Gastroesophageal sphincter (tissue), 3 donors: ENCODE measurements around the gene SHH.
A peak's percentile ranks its signal among the peaks of the same experiment; 100 is the strongest.

ENCODE experiments used
- POLR2A ChIP-seq, 2 donors: fragments of 450-650 bp; IDR thresholded peaks; one replicate each; pipeline ENCODE4 v1.6.1; 2017; ENCODE audit warnings: antibody characterized with exemption in 2 of 2, mild to moderate bottlenecking in 2 of 2, moderate library complexity in 1 of 2
- TF ChIP-seq, protein P1 (sequence below), 4 experiments: fragments of 200-600 bp in 2 of 4; fragments of 450-650 bp in 2 of 4; sonication (generic) in 1 of 4; IDR thresholded peaks; one replicate each; pipeline ENCODE4 v1.5.1; 2017 to 2019; ENCODE audit warnings: antibody characterized with exemption in 4 of 4, mild to moderate bottlenecking in 2 of 4, moderate library complexity in 2 of 4

DNA sequence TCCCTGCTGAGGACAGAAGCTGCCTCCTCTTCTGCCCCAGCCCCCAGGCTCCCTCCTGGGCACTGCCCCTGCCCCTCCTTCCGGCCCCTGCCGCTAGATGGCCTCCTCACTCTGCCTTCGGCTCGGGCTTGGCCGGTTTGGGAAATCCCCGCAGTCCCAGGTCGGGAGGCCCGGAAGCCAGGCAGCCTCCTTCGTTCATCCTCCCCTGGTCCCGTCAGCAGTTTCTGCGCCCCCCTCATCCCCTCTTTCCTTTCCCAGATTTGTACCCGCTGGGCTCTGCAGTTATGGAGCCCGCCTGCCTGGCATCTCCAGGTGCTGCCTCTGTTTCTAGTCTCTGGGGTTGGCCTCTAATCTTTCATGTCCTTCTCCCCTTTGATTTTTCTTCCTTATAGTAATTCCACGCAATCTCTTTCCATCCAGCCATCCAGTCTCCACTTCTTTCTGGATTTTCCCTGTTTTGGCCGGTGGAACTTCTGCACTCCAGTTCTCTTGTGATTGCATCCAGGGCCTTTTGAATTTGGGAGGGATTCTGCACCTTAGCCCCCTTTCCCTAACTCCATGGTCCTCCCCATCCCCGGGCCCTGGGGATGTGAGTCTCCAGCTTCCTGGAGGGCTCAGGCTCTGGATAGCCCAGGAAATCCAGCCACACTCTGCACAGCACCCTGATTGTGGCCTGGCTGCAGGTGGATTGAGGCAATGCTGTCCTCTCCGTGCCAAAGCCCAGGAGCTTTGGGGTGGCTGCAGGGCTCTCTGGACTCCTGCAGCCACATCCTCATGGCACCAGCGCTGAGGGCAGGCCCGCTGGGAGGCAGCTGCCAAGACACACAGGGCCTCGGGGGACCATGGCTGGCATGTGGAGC, 3.3 kb upstream of the SHH start:
- no peak for TF ChIP-seq POLR2A (IDR thresholded peaks at IDR 0.05)
- TF ChIP-seq, protein P1, sequence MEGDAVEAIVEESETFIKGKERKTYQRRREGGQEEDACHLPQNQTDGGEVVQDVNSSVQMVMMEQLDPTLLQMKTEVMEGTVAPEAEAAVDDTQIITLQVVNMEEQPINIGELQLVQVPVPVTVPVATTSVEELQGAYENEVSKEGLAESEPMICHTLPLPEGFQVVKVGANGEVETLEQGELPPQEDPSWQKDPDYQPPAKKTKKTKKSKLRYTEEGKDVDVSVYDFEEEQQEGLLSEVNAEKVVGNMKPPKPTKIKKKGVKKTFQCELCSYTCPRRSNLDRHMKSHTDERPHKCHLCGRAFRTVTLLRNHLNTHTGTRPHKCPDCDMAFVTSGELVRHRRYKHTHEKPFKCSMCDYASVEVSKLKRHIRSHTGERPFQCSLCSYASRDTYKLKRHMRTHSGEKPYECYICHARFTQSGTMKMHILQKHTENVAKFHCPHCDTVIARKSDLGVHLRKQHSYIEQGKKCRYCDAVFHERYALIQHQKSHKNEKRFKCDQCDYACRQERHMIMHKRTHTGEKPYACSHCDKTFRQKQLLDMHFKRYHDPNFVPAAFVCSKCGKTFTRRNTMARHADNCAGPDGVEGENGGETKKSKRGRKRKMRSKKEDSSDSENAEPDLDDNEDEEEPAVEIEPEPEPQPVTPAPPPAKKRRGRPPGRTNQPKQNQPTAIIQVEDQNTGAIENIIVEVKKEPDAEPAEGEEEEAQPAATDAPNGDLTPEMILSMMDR (IDR thresholded peaks at IDR 0.05): peak in 2 of 4 experiments; percentile 30 to 62
